PFSK-1 (cell line): ENCODE measurements around the gene MBD5.

ENCODE experiments used
- FOXP2 ChIP-seq: optimal IDR thresholded peaks from 2 replicates; pipeline ENCODE3; 2011; ENCODE audit warnings: borderline replicate concordance, control low read depth, inconsistent platforms; ENCODE audit not compliant: insufficient read depth; ENCODE audit errors: extremely low read length, extremely low read depth
- POLR2AphosphoS5 ChIP-seq: IDR thresholded peaks from 2 replicates; pipeline ENCODE4 v1.6.1; 2012; ENCODE audit warnings: low read depth, mild to moderate bottlenecking, control low read depth, low read length, moderate library complexity
- REST ChIP-seq, 2 experiments: IDR thresholded peaks; 2 replicates each; pipeline versions ENCODE4 v1.6.1 to v1.8.0; 2011 to 2012; ENCODE audit warnings: low read depth in 2 of 2, low read length in 2 of 2, control low read depth in 1 of 2, inconsistent platforms in 1 of 2, mild to moderate bottlenecking in 1 of 2, moderate library complexity in 1 of 2; ENCODE audit not compliant: insufficient read depth in 1 of 2
- SIN3A ChIP-seq: IDR thresholded peaks from 2 replicates; pipeline ENCODE4 v1.6.1; 2012; ENCODE audit warnings: mild to moderate bottlenecking, low read length, moderate library complexity, borderline replicate concordance; ENCODE audit not compliant: insufficient read depth
- TAF1 ChIP-seq: IDR thresholded peaks from 2 replicates; pipeline ENCODE4 v1.6.1; 2012; ENCODE audit warnings: low read length, control low read depth, borderline replicate concordance; ENCODE audit not compliant: insufficient read depth

MBD5 gene

GRCh38 chr2:148253685-148254084, 232.8 kb downstream of the MBD5 start:
- TF ChIP-seq FOXP2 (no peak), REST (IDR thresholded peaks at IDR 0.05; ENCODE audit: insufficient read depth in 1 of 2, low read depth in 2 of 2, low read length in 2 of 2) (no peak), TAF1 (no peak), SIN3A (no peak), POLR2AphosphoS5 (no peak)

- no peak for TF ChIP-seq REST (IDR thresholded peaks at IDR 0.05; ENCODE audit: insufficient read depth in 1 of 2, low read depth in 2 of 2, low read length in 2 of 2)
- no peak for TF ChIP-seq FOXP2
- no peak for TF ChIP-seq TAF1
- no peak for TF ChIP-seq POLR2AphosphoS5
- no peak for TF ChIP-seq SIN3A
Observed at GRCh38 chr2:148255929-148256328, 235.0 kb downstream of the MBD5 start.

- TF ChIP-seq FOXP2 (no peak), TAF1 (no peak), SIN3A (no peak)
Observed at GRCh38 chr2:148257276-148257675, 236.4 kb downstream of the MBD5 start.

GRCh38 chr2:148258124-148258523, 237.2 kb downstream of the MBD5 start:
- TF ChIP-seq TAF1: no peak
- no peak for TF ChIP-seq POLR2AphosphoS5
- no peak for TF ChIP-seq FOXP2
- TF ChIP-seq SIN3A: no peak
- TF ChIP-seq REST (IDR thresholded peaks at IDR 0.05; ENCODE audit: insufficient read depth in 1 of 2, low read depth in 2 of 2, low read length in 2 of 2): no peak

GRCh38 chr2:148259674-148260073, 238.8 kb downstream of the MBD5 start:
- TF ChIP-seq REST (IDR thresholded peaks at IDR 0.05; ENCODE audit: insufficient read depth in 1 of 2, low read depth in 2 of 2, low read length in 2 of 2) (no peak), POLR2AphosphoS5 (no peak), SIN3A (no peak), FOXP2 (no peak), TAF1 (no peak)
